ENCODE results near the gene ARMC9. TPM values are rescaled to one million over a fixed set of nuclear protein-coding genes. Genes with fewer than 3 reads are reported as not detected.

Gene ARMC9
- total and polyA plus RNA-seq, 2 of the 13 experiments (the other 11 are each of a cell fraction or from before 2014, with no cell fraction given), result 9.1 to 12.8 TPM

DNA sequence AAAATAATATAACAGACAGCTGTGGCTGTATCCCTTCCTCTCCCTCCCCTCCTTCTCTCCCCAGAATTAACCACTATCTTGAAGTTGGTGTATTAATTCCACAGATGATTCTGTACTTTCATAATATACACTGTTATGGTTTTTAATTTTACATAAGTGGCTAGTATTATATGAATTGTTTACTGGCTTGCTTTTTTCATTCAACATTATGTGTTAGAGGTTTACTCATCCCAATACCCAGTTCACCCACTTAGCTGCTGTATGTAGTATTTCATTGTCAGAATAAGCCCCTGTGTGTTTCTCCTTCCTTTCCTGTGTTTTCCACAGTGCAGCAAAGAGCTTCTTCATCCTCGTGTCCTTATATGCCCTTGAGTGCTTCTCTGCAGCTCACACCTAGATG lies 121.4 kb downstream of the ARMC9 start (continued):
- TF ChIP-seq, protein P1, sequence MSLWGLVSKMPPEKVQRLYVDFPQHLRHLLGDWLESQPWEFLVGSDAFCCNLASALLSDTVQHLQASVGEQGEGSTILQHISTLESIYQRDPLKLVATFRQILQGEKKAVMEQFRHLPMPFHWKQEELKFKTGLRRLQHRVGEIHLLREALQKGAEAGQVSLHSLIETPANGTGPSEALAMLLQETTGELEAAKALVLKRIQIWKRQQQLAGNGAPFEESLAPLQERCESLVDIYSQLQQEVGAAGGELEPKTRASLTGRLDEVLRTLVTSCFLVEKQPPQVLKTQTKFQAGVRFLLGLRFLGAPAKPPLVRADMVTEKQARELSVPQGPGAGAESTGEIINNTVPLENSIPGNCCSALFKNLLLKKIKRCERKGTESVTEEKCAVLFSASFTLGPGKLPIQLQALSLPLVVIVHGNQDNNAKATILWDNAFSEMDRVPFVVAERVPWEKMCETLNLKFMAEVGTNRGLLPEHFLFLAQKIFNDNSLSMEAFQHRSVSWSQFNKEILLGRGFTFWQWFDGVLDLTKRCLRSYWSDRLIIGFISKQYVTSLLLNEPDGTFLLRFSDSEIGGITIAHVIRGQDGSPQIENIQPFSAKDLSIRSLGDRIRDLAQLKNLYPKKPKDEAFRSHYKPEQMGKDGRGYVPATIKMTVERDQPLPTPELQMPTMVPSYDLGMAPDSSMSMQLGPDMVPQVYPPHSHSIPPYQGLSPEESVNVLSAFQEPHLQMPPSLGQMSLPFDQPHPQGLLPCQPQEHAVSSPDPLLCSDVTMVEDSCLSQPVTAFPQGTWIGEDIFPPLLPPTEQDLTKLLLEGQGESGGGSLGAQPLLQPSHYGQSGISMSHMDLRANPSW (CRISPR knock-in tag; IDR thresholded peaks at IDR 0.05; ENCODE audit: borderline replicate concordance), result no peak
- TF ChIP-seq HOXA7 (CRISPR knock-in tag; IDR thresholded peaks at IDR 0.05) (no peak), ZNF136 (CRISPR knock-in tag; IDR thresholded peaks at IDR 0.05; ENCODE audit: low read depth) (no peak), POLR2G (IDR thresholded peaks at IDR 0.05; ENCODE audit: low read depth, low read length) (no peak), ZNF746 (CRISPR knock-in tag; IDR thresholded peaks at IDR 0.05) (no peak), TP53 (CRISPR knock-in tag; conservative IDR thresholded peaks at IDR 0.05) (no peak), ZNF354B (CRISPR knock-in tag; IDR thresholded peaks at IDR 0.05) (no peak), ZBTB7B (CRISPR knock-in tag; IDR thresholded peaks at IDR 0.05) (no peak), ZFP62 (CRISPR knock-in tag; IDR thresholded peaks at IDR 0.05) (no peak), CREM (IDR thresholded peaks at IDR 0.05) (no peak), CREM (CRISPR knock-in tag; IDR thresholded peaks at IDR 0.05) (no peak), SRF (IDR thresholded peaks at IDR 0.05; ENCODE audit: low read depth, low read length) (no peak), TEAD2 (CRISPR knock-in tag; IDR thresholded peaks at IDR 0.05) (no peak)
- TF ChIP-seq, protein P2, sequence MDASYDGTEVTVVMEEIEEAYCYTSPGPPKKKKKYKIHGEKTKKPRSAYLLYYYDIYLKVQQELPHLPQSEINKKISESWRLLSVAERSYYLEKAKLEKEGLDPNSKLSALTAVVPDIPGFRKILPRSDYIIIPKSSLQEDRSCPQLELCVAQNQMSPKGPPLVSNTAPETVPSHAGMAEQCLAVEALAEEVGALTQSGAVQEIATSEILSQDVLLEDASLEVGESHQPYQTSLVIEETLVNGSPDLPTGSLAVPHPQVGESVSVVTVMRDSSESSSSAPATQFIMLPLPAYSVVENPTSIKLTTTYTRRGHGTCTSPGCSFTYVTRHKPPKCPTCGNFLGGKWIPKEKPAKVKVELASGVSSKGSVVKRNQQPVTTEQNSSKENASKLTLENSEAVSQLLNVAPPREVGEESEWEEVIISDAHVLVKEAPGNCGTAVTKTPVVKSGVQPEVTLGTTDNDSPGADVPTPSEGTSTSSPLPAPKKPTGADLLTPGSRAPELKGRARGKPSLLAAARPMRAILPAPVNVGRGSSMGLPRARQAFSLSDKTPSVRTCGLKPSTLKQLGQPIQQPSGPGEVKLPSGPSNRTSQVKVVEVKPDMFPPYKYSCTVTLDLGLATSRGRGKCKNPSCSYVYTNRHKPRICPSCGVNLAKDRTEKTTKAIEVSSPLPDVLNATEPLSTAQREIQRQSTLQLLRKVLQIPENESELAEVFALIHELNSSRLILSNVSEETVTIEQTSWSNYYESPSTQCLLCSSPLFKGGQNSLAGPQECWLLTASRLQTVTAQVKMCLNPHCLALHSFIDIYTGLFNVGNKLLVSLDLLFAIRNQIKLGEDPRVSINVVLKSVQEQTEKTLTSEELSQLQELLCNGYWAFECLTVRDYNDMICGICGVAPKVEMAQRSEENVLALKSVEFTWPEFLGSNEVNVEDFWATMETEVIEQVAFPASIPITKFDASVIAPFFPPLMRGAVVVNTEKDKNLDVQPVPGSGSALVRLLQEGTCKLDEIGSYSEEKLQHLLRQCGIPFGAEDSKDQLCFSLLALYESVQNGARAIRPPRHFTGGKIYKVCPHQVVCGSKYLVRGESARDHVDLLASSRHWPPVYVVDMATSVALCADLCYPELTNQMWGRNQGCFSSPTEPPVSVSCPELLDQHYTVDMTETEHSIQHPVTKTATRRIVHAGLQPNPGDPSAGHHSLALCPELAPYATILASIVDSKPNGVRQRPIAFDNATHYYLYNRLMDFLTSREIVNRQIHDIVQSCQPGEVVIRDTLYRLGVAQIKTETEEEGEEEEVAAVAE (CRISPR knock-in tag; IDR thresholded peaks at IDR 0.05; ENCODE audit: borderline replicate concordance), result no peak

Measured in HepG2 (cell line).